Activated CD8-positive, alpha-beta T cell treated with anti-CD3 and anti-CD28 coated beads, Interleukin-2, amount 10 ng/mL, durations not matched to agents 7 days and 5 days (primary cell): ENCODE data around the gene PRICKLE2. TPM values are rescaled to one million over a fixed set of nuclear protein-coding genes. Genes with fewer than 3 reads are reported as not detected.

Source experiments
- ATAC-seq: fragments of 150-1000 bp; cut with Tn5 transposase; one replicate; pipeline ENCODE4 v1.10.0; 2021; ENCODE audit warnings: moderate library complexity
- CTCF ChIA-PET: fragments of 350-600 bp; sonication (Branson Sonifier 250); formaldehyde crosslinking; loops from one replicate; lab custom pipeline; 2021; ENCODE audit warnings: antibody characterized with exemption; lab: Charles Lee
- POLR2A ChIA-PET: fragments of 350-600 bp; sonication (Branson Sonifier 250); formaldehyde crosslinking; loops from one replicate; lab custom pipeline; 2021; ENCODE audit warnings: antibody characterized with exemption; lab: Charles Lee
- DNase-seq: peaks from one replicate; pipeline ENCODE4 v3.0.0-alpha.2; 2020
- H3K27ac Mint-ChIP-seq: one replicate; pipeline ENCODE4 v1.8.0; 2021; ENCODE audit warnings: mild to moderate bottlenecking, mixed read lengths
- H3K27me3 Mint-ChIP-seq: one replicate; pipeline ENCODE4 v1.8.0; 2021; ENCODE audit warnings: low read depth, mixed read lengths
- H3K36me3 Mint-ChIP-seq: one replicate; pipeline ENCODE4 v1.8.0; 2021; ENCODE audit warnings: low read depth, mixed read lengths
- H3K4me1 Mint-ChIP-seq: one replicate; pipeline ENCODE4 v1.8.0; 2021; ENCODE audit warnings: low read depth, mixed read lengths
- H3K4me3 Mint-ChIP-seq: one replicate; pipeline ENCODE4 v1.8.0; 2021; ENCODE audit warnings: mild to moderate bottlenecking, mixed read lengths
- H3K9me3 Mint-ChIP-seq: one replicate; pipeline ENCODE4 v1.8.0; 2022; ENCODE audit warnings: mixed read lengths; ENCODE audit not compliant: insufficient read depth
- total RNA-seq, 2 experiments: library from RNA; stranded (reverse); gene quantifications; one replicate each; pipeline ENCODE4 v1.2.3, GENCODE V29; 2021

PRICKLE2 gene
- total RNA-seq, 2 experiments from 2014 or later: not detected

DNA sequence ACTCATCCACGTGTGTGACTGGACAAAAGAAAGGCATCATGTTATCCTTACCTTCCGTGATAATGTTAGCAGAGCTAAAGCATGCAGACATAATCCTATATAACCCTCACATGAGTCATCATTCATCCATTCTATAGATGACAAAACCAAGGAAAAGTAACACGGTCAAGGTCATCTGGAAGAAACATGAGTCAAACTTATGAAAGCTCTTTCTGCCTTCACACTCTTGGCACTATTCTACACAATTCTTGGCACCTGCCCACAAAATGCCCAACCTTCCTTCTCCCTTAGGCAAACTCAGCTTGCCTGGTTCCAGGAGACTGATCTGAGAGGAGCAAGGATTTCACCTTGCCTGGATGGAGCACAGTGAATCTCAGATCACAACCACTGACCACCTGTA, 66.9 kb downstream of the PRICKLE2 start:
- H3K27me3 Mint-ChIP-seq: no peaks in the 10 kb centered on the region
- CTCF ChIA-PET: no interaction called here
- POLR2A ChIA-PET: no interaction called here
- H3K36me3 Mint-ChIP-seq: no peaks in the 10 kb centered on the region
- ATAC-seq (no peak), DNase-seq (no peak)
- H3K4me3 Mint-ChIP-seq: no peak overlapping the region
- no peaks in the 10 kb centered on the region for H3K4me1 Mint-ChIP-seq
- H3K9me3 Mint-ChIP-seq: no peaks in the 10 kb centered on the region
- no peak overlapping the region for H3K27ac Mint-ChIP-seq

DNA sequence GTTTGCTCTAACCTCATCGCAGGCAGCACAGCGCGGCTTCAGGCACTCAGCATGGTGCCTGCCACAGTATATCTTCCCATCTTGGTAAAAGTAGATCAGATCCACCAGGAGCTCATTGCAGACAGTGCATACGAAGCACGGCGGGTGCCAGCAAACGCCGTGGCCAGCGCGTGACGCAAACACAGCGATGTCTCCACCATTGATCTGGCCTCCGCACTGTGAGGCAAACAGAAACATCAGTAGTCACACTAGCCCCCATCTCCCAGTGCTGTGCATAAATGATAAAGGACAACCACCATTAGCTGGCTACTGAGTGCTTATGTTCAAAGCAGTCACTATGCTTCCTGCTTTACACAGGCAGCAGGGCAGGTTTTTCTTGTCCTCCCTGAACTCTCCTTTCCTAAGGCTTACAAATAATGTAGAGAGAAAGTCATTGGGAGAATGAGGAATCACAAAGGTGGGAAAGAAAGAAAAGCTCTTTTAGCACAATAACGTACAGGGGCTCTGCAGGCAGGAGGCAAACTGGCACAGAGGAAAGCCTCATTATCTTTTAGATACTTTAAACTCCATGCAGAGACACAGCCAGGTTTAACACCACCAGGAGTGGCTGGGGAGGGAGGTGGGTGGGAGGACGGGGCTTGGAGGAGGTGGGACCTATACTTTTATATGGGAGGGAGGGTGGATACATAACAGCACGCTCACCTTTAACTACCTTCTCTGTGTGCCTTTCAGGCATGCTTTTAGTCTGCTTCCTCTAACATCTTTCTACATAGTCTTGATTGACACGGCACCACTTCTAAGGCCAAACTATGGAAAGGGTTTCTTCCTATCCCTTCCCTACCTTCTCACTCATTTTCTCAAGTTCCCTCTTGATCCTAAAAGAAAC, 67.9 kb downstream of the PRICKLE2 start:
- Mint-ChIP-seq H3K36me3 (no peaks in the 10 kb centered on the region), H3K4me3 (no peak overlapping the region), H3K27ac (no peak overlapping the region), H3K9me3 (no peaks in the 10 kb centered on the region), H3K4me1 (no peaks in the 10 kb centered on the region), H3K27me3 (no peaks in the 10 kb centered on the region)
- ChIA-PET CTCF (no interaction called here), POLR2A (no interaction called here)
- no peak for ATAC-seq
- no peak for DNase-seq

DNA sequence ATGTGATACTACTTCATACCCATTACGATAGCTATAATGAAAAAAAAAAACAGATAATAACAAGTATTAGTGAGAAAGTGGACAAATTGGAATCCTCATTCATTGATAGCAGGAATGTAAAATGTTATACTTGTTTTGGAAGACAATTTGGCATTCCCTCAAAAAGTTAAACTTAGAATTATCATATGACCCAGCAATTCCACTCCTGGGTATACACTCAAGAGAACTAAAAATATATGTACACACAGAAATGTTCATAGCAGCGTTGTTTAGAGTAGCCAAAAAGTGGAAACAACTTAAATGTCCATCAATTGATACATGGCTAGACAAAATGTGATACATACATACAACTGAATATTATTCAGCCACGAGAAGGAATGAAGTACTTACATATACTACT, 69.9 kb downstream of the PRICKLE2 start:
- H3K27me3 Mint-ChIP-seq: no peaks in the 10 kb centered on the region
- POLR2A ChIA-PET: no interaction called here
- H3K4me1 Mint-ChIP-seq: no peaks in the 10 kb centered on the region
- no peak overlapping the region for H3K27ac Mint-ChIP-seq
- H3K9me3 Mint-ChIP-seq: no peaks in the 10 kb centered on the region
- H3K36me3 Mint-ChIP-seq: no peaks in the 10 kb centered on the region
- ATAC-seq: no peak
- CTCF ChIA-PET: no interaction called here
- no peak overlapping the region for H3K4me3 Mint-ChIP-seq
- no peak for DNase-seq

DNA sequence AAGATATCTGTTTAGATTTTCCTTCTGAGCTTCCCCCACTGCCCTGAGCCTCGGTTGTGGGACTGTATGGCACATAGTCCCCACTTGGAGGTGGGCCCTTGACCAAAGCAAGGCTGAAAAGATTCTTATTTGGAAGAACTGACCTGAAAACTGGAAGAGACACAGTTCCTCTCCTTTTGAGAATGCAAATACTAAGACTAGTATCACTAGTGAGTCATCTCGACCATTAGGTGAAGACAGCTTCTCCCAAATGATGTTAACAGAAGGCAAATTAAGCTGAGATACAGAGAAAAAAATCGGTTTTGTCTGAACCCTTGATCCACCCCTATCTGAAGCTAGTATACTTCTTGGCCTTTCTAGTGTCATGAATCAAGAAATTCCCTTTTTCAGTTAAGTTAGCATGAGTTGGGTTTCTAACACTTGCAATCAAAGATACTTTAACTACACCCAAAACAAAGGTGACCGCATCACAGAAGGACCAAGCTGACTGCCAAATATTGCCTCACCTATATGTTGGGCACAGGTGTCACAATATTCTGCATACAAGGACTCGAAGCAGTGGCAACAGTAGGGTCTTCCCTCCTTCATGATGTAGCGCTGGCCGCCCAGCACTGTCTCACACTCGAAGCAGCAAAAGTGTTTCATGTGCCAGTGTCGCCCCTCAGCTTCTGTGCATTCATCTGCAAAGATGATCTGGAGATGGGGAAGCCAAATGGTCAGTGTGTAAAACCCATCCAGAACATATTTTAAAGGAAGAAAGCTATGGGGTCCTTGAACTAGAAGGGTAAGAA, 72.4 kb downstream of the PRICKLE2 start:
- no peak overlapping the region for H3K27ac Mint-ChIP-seq
- POLR2A ChIA-PET: no interaction called here
- CTCF ChIA-PET: no interaction called here
- ATAC-seq: no peak
- H3K27me3 Mint-ChIP-seq: no peaks in the 10 kb centered on the region
- no peak for DNase-seq
- no peak overlapping the region for H3K4me3 Mint-ChIP-seq
- H3K36me3 Mint-ChIP-seq: no peaks in the 10 kb centered on the region
- H3K4me1 Mint-ChIP-seq: no peaks in the 10 kb centered on the region
- H3K9me3 Mint-ChIP-seq: no peaks in the 10 kb centered on the region

DNA sequence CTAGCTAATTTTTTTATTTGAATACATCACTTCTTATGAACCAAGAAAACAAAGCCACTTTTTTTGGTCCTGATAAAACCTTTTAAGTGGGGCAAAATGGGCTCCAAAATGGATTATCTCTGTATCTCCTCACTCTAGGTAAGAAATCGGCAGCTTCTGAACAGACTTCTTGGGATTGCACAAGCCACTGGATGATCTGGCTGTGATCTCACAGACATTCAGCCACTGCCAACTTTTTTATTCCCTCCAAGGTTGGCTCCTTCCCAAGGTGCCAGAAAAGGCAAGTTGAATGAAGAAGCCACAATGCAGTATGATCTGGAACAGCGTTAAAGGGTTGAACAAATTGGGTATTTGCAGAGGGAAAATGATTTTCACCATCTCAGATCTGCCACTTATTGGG, 73.2 kb downstream of the PRICKLE2 start:
- H3K4me1 Mint-ChIP-seq: no peaks in the 10 kb centered on the region
- ChIA-PET POLR2A (no interaction called here), CTCF (no interaction called here)
- no peaks in the 10 kb centered on the region for H3K36me3 Mint-ChIP-seq
- H3K27me3 Mint-ChIP-seq: no peaks in the 10 kb centered on the region
- DNase-seq (no peak), ATAC-seq (no peak)
- no peak overlapping the region for H3K4me3 Mint-ChIP-seq
- H3K9me3 Mint-ChIP-seq: no peaks in the 10 kb centered on the region
- no peak overlapping the region for H3K27ac Mint-ChIP-seq

DNA sequence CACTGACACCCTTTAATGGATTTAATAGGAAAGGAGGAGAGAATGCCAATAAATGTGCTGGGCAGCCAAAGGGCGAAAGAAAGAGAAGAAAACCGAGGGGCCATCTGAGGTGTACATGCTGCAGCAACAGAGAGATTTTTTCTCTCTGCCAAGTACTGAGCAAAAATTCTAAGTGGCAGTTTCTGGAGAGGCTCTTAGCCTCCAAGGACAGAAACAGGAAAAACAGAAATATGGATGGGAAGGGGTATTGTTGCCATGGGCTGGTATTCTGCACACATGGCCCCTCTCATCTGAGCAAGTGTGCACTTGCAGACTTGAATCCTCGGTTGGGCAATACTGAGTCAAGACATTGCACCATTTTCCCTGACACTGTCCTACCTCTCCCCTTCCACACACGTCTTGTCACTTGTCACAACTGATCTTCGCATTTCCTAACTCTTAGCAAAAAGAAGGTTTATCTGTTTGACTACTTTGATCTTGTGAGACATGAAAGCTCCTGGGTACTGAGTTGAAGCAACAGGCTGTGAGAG, 73.9 kb downstream of the PRICKLE2 start:
- Mint-ChIP-seq H3K4me1 (no peaks in the 10 kb centered on the region), H3K36me3 (no peaks in the 10 kb centered on the region), H3K27me3 (no peaks in the 10 kb centered on the region), H3K4me3 (no peak overlapping the region), H3K9me3 (no peaks in the 10 kb centered on the region), H3K27ac (no peak overlapping the region)
- no peak for ATAC-seq
- ChIA-PET CTCF (no interaction called here), POLR2A (no interaction called here)
- DNase-seq: no peak

DNA sequence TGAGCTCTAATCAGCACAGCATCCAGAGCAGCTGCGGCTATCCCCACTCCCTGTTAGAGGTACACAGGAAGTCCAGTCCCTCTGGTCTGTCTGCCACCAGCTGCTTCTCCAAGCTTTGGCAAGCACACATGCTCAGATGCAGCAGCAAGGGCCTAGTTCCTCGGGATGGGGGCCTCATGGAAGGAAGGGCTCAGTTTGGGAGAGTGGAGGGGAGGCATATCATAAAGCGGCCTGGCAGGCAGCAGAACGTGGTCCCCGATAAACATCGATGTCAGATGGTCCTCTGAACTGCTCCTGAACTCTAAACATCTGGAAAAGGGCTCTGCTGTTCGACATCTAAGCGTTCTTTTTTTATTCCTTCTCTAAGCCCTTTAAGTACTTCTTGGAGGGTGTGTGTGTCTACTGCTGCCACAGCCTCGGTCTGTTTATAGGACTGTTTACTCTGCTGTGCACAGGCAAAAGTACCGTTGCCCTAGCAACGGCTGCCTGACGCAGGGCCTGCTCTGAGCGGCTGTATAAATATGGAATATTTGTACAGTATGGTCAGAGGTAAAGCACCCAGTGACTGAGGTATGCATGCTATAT, 74.6 kb downstream of the PRICKLE2 start:
- no peak overlapping the region for H3K27ac Mint-ChIP-seq
- ChIA-PET CTCF (no interaction called here), POLR2A (no interaction called here)
- ATAC-seq: no peak
- H3K4me1 Mint-ChIP-seq: no peaks in the 10 kb centered on the region
- H3K27me3 Mint-ChIP-seq: no peaks in the 10 kb centered on the region
- no peak for DNase-seq
- H3K36me3 Mint-ChIP-seq: no peaks in the 10 kb centered on the region
- no peak overlapping the region for H3K4me3 Mint-ChIP-seq
- no peaks in the 10 kb centered on the region for H3K9me3 Mint-ChIP-seq

DNA sequence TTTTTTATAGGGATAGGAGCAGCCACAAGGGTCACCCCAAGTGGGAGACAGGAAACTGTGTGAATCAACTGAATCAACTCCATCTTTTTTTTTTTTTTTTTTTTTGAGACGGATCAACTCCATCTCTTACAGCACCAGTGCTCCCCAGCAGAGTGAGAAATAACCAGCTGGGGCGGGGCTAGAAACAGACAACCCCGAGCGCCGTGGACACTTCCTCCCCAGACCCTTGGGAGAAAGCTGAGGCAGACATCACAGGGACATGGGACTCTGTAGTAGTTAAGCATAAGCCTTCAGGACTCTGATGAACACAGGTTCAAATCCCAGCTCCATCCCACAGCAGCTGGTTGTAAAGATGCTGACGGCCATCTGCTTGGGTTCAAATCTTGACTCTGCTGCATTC, 75.4 kb downstream of the PRICKLE2 start:
- ATAC-seq (no peak), DNase-seq (no peak)
- H3K4me1 Mint-ChIP-seq: no peaks in the 10 kb centered on the region
- H3K4me3 Mint-ChIP-seq: no peak overlapping the region
- no peaks in the 10 kb centered on the region for H3K9me3 Mint-ChIP-seq
- ChIA-PET POLR2A (no interaction called here), CTCF (no interaction called here)
- no peaks in the 10 kb centered on the region for H3K27me3 Mint-ChIP-seq
- H3K27ac Mint-ChIP-seq: no peak overlapping the region
- no peaks in the 10 kb centered on the region for H3K36me3 Mint-ChIP-seq

DNA sequence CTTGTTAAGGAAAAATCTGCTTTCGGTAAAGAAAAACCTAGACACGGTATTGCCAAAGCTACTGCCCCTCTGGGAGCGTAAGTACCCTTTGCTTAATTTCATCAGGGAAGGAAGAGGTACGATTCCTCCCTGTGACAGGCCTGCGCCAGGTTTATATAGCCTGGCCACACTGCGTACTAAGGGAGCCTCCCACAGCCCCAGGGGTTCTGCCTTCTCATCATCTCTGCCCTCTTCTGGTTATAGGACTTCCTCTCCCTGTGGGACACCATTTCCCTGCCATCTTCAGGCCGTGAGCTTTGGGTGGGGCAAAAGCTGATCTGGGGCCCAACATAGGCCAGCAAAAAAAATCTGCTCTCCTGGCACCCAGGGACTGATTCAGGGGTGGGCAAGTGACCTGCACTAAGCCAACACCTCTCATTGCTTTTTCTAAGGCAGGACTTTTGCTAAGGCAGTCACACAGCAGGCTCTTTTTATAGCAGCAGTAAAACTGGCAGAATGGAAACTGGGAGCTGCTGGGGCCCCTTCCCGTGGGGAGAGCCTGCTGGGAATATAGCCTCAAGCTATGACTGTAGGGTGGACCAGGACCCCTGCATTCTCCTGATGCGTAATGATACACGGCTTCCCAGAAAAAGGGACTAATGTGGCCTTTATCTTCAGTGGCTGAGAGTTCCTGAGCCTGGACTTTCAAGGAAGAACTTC, 76.2 kb downstream of the PRICKLE2 start:
- CTCF ChIA-PET: no interaction called here
- Mint-ChIP-seq H3K27ac (no peak overlapping the region), H3K36me3 (no peaks in the 10 kb centered on the region), H3K4me3 (no peak overlapping the region), H3K27me3 (no peaks in the 10 kb centered on the region), H3K4me1 (no peaks in the 10 kb centered on the region), H3K9me3 (no peaks in the 10 kb centered on the region)
- ATAC-seq (no peak), DNase-seq (no peak)
- POLR2A ChIA-PET: no interaction called here

DNA sequence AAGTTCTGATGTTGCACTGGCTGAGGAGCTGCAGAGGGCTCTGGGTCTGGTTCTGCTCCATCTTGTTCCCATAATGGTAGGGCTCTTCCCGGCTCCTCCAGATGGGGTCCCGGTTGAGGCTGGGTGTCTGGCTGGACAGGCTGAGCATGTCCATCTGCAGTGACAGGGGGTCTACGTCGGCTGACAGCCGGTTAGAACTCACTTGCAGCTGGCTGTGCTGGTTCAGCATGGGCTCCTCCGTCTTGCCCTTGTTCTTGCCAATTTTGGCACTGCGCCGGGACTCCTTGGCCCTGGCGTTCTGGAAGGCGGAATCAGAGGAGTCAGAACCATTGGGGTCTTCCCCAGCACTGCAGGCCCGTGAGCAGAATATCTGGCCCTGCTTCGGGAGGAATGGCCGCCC, 78.1 kb downstream of the PRICKLE2 start:
- ATAC-seq (no peak), DNase-seq (no peak)
- ChIA-PET CTCF (no interaction called here), POLR2A (no interaction called here)
- Mint-ChIP-seq H3K4me1 (no peaks in the 10 kb centered on the region), H3K27ac (no peak overlapping the region), H3K4me3 (no peak overlapping the region), H3K36me3 (no peaks in the 10 kb centered on the region), H3K27me3 (no peaks in the 10 kb centered on the region), H3K9me3 (no peaks in the 10 kb centered on the region)

DNA sequence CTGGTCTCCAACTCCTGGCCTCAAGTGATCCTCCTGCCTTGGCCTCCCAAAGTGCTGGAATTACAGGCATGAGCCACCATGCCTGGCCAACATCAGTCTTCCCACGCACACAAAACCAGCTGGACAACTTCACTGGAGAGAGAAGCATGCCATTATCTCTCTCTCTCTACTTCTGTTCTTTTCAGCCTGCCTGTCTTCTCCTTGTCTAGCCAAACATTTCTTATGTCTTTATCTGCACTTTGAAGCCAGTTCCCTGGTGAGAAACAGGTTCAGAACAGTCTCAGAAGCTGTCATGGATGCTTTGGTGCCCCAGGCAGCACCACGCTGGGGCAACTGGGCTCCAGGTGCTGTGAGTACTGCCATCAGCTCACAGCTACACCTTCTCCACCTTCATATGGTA, 79.8 kb downstream of the PRICKLE2 start:
- Mint-ChIP-seq H3K27ac (no peak overlapping the region), H3K9me3 (no peaks in the 10 kb centered on the region), H3K27me3 (no peaks in the 10 kb centered on the region), H3K4me1 (no peaks in the 10 kb centered on the region), H3K4me3 (no peak overlapping the region), H3K36me3 (no peaks in the 10 kb centered on the region)
- no peak for ATAC-seq
- DNase-seq: no peak
- ChIA-PET CTCF (no interaction called here), POLR2A (no interaction called here)
